SK-N-SH treated with all-trans-retinoic acid at 6 μM for 48 hours (cell line): ENCODE results near the gene CFAP221.

ENCODE experiments used
- ARNTL ChIP-seq: fragments of 450-650 bp; formaldehyde crosslinking; IDR thresholded peaks from 2 replicates; pipeline ENCODE4 v1.5.0; 2020; ENCODE audit warnings: low read depth, mild to moderate bottlenecking, moderate library complexity, borderline replicate concordance
- CSRNP3 ChIP-seq: fragments of 250-450 bp; sonication (Bioruptor Pico); IDR thresholded peaks from 2 replicates; pipeline ENCODE4 v1.5.1; 2021; ENCODE audit warnings: mild to moderate bottlenecking, moderate library complexity
- GLIS3 ChIP-seq: fragments of 250-450 bp; sonication (Bioruptor Pico); IDR thresholded peaks from 2 replicates; pipeline ENCODE4 v1.5.0; 2020; ENCODE audit warnings: mild to moderate bottlenecking, moderate library complexity
- PATZ1 ChIP-seq: fragments of 250-450 bp; sonication (Bioruptor Pico); IDR thresholded peaks from 2 replicates; pipeline ENCODE4 v1.8.0; 2020; ENCODE audit warnings: mild to moderate bottlenecking, moderate library complexity, borderline replicate concordance
- PPARA ChIP-seq: fragments of 250-450 bp; sonication (Bioruptor Pico); IDR thresholded peaks from 2 replicates; pipeline ENCODE4 v1.5.0; 2020; ENCODE audit warnings: mild to moderate bottlenecking, borderline replicate concordance
- TCF4 ChIP-seq: fragments of 250-450 bp; sonication (Bioruptor Pico); IDR thresholded peaks from 2 replicates; pipeline ENCODE4 v1.8.0; 2021; ENCODE audit warnings: mild to moderate bottlenecking, moderate library complexity, borderline replicate concordance
- ZFP3 ChIP-seq: fragments of 250-450 bp; sonication (Bioruptor Pico); IDR thresholded peaks from 2 replicates; pipeline ENCODE4 v1.5.0; 2020; ENCODE audit warnings: mild to moderate bottlenecking, moderate library complexity
- ZFP30 ChIP-seq: fragments of 450-650 bp; formaldehyde crosslinking; IDR thresholded peaks from 2 replicates; pipeline ENCODE4 v1.5.0; 2022; ENCODE audit warnings: mild to moderate bottlenecking, moderate library complexity
- ZNF565 ChIP-seq: fragments of 450-650 bp; formaldehyde crosslinking; conservative IDR thresholded peaks from 2 replicates; pipeline ENCODE4 v1.5.0; 2020; ENCODE audit warnings: low read depth, mild to moderate bottlenecking, moderate library complexity

GRCh38 chr2:119649364-119649917 is 105.2 kb downstream of the CFAP221 start:
- no peak for TF ChIP-seq CSRNP3
- TF ChIP-seq ZNF565 (CRISPR knock-in tag) = no peak
- TF ChIP-seq ZFP30 (CRISPR knock-in tag) = no peak
- no peak for TF ChIP-seq PATZ1 (CRISPR knock-in tag)
- TF ChIP-seq ZFP3 = no peak
- TF ChIP-seq ARNTL (CRISPR knock-in tag) = no peak
- TF ChIP-seq GLIS3 (CRISPR knock-in tag) = no peak
- TF ChIP-seq PPARA (CRISPR knock-in tag) = no peak
- no peak for TF ChIP-seq TCF4 (CRISPR knock-in tag)
